Measurements from ENCODE around the gene EPB41L2. TPM values are rescaled to one million over a fixed set of nuclear protein-coding genes. Genes with fewer than 3 reads are reported as not detected.

Gene EPB41L2
- total RNA-seq, 1 donor from 2014 or later = 61.8 TPM

DNA sequence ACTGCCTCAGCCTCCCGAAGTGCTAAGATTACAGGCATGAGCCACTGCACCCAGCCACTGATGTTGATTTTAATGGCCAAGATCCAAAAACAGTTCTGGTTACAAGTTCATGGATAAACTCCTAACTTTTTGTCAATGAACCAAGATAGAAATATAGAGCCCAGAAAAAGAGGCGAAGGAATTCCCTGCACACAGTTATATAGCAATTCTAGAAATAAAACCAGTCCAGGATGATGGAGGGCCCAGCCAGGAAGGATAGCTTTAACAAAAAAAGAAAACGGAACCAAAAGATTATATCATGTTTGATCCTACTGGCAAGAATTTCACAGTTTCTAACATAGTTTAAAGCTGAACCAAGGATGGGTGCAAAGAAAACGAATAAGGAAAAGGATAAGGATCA is 10.9 kb downstream of the EPB41L2 start:
- H4K20me1 ChIP-seq (ENCODE audit: low read depth) = peaks cover 4% of the 10 kb centered on the region
- no peaks in the 10 kb centered on the region for H3F3A ChIP-seq (ENCODE audit: low read depth)
- H3K9ac ChIP-seq = no peak overlapping the region
- Mint-ChIP-seq H3K9me3 (peaks cover 56% of the 10 kb centered on the region), H3K4me1 (no peaks in the 10 kb centered on the region), H3K36me3 (peaks cover 38% of the 10 kb centered on the region), H3K4me3 (no peak overlapping the region), H3K27me3 (ENCODE audit: insufficient read depth, low read depth) (peaks cover 2% of the 10 kb centered on the region), H3K27ac (no peak overlapping the region)
- H3K27me3 ChIP-seq = no peaks in the 10 kb centered on the region
- no peak overlapping the region for H3K27ac ChIP-seq
- peaks cover 8% of the 10 kb centered on the region for H3K9me3 ChIP-seq (ENCODE audit: low read depth)
- no peak overlapping the region for H3K4me3 ChIP-seq
- peaks cover 60% of the 10 kb centered on the region for H3K79me2 ChIP-seq (ENCODE audit: low read depth)
- H3K4me1 ChIP-seq = no peaks in the 10 kb centered on the region
- H2AFZ ChIP-seq (replicated peaks) = no peak overlapping the region
- no peak overlapping the region for H3K4me2 ChIP-seq
- TF ChIP-seq EZH2phosphoT487 (IDR thresholded peaks at IDR 0.05) = no peak
- no peak for TF ChIP-seq CTCF (IDR thresholded peaks at IDR 0.05)
- TF ChIP-seq EZH2 (IDR thresholded peaks at IDR 0.05) = no peak
- H3K36me3 ChIP-seq = no peaks in the 10 kb centered on the region
- no peak for DNase-seq (ENCODE audit: low spot score)

- Histone ChIP-seq H3K4me1 (no peaks in the 10 kb centered on the region), H3K27ac (no peak overlapping the region), H3K4me2 (no peak overlapping the region), H3K9me3 (ENCODE audit: low read depth) (peaks cover 8% of the 10 kb centered on the region), H3F3A (ENCODE audit: low read depth) (no peaks in the 10 kb centered on the region), H3K36me3 (no peaks in the 10 kb centered on the region), H3K27me3 (no peaks in the 10 kb centered on the region), H3K4me3 (no peak overlapping the region), H4K20me1 (ENCODE audit: low read depth) (peaks cover 4% of the 10 kb centered on the region), H2AFZ (replicated peaks) (no peak overlapping the region), H3K79me2 (ENCODE audit: low read depth) (peaks cover 51% of the 10 kb centered on the region), H3K9ac (no peak overlapping the region)
- Mint-ChIP-seq H3K27me3 (ENCODE audit: insufficient read depth, low read depth) (peaks cover 2% of the 10 kb centered on the region), H3K4me1 (no peaks in the 10 kb centered on the region), H3K9me3 (peaks cover 49% of the 10 kb centered on the region), H3K36me3 (peaks cover 32% of the 10 kb centered on the region), H3K4me3 (no peak overlapping the region), H3K27ac (no peak overlapping the region)
- no peak for DNase-seq (ENCODE audit: low spot score)
- TF ChIP-seq CTCF (IDR thresholded peaks at IDR 0.05) = no peak
- no peak for TF ChIP-seq EZH2 (IDR thresholded peaks at IDR 0.05)
- no peak for TF ChIP-seq EZH2phosphoT487 (IDR thresholded peaks at IDR 0.05)
Measured at GRCh38 chr6:131051341-131051740, 11.7 kb downstream of the EPB41L2 start.

DNA sequence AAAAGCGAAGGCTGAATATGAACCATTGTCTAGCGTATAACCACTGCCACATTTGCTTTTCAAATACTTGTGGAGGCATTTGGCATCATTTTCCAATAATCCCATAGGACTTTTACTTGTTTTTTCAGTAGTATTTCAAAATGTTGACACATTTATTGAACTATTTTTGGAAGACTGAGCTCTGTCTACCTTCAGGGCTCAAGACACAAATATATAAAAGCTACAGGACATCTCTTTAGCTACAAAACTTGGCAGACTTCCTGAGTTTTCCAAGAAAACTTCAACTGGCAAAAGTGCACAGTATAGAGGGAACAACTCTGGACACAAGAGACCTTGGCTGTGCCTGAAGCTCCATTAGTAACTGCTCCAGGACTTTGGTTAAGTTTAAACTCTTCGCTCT is 13.4 kb downstream of the EPB41L2 start:
- Histone ChIP-seq H3K36me3 (no peaks in the 10 kb centered on the region), H3K9ac (no peak overlapping the region), H3K27ac (no peak overlapping the region), H3K79me2 (ENCODE audit: low read depth) (peaks cover 47% of the 10 kb centered on the region), H3K4me1 (no peaks in the 10 kb centered on the region), H3K9me3 (ENCODE audit: low read depth) (peaks cover 4% of the 10 kb centered on the region), H3K27me3 (no peaks in the 10 kb centered on the region), H3K4me3 (no peak overlapping the region), H2AFZ (replicated peaks) (no peak overlapping the region), H3F3A (ENCODE audit: low read depth) (no peaks in the 10 kb centered on the region), H4K20me1 (ENCODE audit: low read depth) (peaks cover 4% of the 10 kb centered on the region), H3K4me2 (no peak overlapping the region)
- TF ChIP-seq EZH2phosphoT487 (IDR thresholded peaks at IDR 0.05) (no peak), CTCF (IDR thresholded peaks at IDR 0.05) (no peak), EZH2 (IDR thresholded peaks at IDR 0.05) (no peak)
- Mint-ChIP-seq H3K27ac (no peak overlapping the region), H3K4me1 (no peaks in the 10 kb centered on the region), H3K4me3 (no peak overlapping the region), H3K27me3 (ENCODE audit: insufficient read depth, low read depth) (peaks cover 2% of the 10 kb centered on the region), H3K36me3 (peaks cover 29% of the 10 kb centered on the region), H3K9me3 (peaks cover 35% of the 10 kb centered on the region)
- no peak for DNase-seq (ENCODE audit: low spot score)
